NOMO-1 treated with DMSO at 0.1 percent for 48 hours (cell line): ENCODE data around the gene ITGA2B.

Experiments used
- DNase-seq: peaks from one replicate; lab custom pipeline; 2025; ENCODE audit not compliant: unreplicated experiment; lab: John Stamatoyannopoulos, UW

ITGA2B gene

DNA sequence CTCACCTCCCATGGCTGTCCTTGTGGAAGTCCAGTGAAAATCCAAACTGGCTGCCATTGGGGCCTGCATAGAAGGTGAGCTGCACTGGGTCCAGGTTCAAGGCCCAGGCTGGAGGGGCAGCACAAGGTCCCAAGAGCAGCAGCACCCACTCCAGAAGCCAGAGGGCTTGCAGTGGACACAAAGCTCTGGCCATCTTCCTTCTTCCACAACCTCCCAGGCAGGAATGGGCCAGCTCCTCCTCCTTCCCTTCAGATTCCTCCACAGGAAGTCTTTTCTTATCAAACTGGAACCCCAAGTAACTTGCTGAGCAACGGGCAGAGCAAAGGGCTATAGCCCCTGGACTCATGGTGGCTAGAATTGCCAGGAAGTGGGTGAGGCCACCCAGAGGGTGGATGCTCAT lies at the start of gene ITGA2B:
Gene ITGA2B, minus strand, starts transcription at position 369 of the 400 bp plus-strand sequence. Its CDS starts 176 bp downstream, at position 193.
- no peak for DNase-seq

DNA sequence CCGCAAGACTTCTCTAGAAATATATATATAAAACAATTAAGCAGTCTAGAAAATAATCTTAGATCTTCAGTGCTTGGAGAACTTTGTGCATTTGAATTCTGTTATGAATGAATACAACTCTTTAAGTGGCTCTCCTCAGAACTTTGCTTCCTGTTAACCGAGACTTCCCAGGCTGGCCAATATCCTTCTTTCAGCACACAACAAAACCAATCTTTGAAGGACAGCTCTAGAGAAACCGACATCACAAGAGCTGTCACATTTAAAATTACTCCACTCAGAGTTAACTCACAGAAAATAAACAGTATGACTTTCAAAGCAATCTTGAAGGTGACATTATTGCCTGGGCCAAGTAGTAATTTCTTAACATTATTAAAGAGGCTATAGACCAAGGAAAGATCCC lies 49.7 kb upstream of the ITGA2B start:
- DNase-seq, result no peak

DNA sequence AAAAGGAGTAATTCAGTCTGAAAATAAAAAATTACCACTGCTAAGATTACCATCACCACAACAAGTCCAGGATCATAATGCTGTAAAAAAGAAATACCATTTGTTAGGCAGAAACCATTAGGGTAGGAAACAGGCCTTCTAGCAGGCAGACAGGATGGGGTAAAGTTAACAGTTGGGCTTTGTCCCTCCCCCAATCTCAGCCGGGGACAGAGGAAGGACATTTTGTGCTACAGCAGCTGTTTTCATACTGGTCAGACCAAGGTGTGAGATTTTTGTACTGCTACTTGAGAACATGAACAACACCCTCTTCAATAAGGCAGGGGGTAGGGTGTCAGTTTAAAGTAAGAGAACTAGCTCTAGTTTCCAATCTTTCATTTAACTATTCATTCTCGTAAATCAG lies 49.2 kb upstream of the ITGA2B start:
- no peak for DNase-seq

DNA sequence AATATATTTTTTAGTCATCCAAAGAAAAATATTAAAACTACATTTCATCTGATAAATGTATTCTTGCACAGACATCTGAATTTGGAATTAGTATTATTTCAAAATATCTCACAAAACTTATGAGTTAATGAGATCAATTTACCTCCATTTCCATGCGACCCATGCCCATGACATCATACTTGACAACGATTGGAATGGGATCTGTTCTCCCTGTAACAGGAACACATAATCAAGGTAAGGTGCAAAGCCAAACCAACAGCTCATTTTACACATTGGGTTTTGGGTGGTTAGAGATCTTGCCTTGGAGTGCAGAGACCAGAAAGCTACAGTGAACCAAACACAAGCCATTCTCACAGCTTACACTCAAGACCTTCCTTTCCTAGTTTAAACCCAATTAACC lies 46.9 kb upstream of the ITGA2B start:
- no peak for DNase-seq

DNA sequence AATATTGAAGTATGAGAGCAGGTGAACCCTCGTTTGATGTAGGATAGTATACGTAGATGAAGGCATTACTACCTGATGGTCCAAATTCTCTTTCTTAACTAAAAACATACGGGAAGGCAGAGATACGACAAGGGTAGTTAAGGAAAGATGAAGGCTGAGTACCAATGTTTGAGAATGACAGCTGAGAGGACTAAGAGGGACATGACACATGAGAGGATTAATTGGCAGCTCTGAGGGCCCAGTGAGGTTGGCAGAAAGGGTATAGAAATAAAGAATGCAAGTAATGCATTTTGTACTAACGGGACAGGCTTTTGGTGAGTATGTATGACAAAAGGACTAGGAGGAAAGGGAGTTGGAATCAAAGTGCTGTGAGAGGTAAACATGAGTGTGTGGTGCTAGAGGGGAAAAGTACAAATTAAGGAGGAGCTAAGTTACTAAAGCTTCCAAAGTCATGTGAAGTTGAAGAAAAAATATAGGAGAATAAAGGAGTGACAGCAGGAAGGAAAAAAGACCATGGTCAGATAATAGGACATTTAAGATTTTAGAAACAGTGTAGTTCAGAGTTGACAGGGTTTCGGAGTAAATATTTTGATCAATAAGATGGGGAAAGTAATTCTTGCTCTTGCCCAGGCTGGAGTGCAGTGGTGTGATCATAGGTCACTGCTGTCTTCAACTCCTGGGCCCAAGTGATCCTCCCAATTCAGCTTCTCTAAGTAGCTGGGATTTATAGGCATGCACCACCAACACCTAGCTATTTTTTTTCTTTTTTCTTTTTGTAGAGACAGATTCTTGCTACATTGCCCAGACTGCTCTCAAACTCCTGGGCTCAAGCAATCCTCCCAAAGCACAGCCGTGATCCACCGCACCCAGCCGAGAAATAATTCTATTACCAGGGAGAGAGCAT lies 43.1 kb upstream of the ITGA2B start:
- no peak for DNase-seq

DNA sequence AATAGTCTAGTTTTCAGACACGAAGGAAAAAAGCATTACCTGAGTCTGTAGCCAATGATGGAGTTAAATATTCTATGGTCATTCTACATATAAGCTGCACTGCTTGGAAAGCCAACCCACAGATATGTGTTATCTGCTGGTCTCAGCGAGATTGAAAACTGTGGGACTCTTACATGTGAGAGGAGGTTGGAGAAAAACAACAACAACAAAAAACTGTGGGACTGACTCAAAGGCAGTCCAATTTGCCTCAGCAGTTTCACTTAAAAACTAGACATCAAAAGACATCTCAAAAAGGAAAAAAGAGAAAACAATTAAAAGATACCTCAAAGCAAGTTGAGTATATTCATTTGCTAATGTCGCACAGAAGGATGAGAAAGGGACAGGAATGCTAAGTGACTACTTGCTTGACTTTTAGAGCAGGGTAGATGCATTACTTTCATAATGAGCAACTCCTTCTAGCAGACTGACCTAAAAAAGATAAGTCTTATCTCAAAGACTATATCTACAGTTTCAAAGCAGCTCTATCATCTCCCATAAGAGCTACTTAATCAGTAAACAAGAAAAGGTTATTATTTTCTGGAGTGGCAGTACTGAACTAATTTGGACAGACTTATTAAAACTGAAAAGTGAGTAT lies 35.5 kb upstream of the ITGA2B start:
- DNase-seq, result no peak

DNA sequence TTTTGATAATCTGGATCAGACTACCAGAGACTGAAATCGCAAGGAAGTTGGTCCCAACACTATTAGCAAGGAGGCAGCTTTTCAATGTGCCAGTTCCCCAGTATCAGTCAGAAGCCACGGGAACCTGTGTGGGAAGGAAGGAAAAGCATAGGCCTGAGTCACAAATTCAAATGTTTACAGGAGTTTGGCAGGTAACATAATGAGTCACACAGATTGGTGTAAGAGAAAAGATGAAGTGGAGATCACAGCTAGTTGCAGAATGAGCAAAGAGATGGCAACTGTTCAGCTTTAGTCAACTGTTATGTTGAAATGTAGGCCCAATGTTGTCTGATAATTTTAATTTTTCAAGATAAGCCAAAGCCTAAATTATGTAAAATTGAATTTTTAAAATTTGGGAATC lies 28.1 kb upstream of the ITGA2B start:
- no peak for DNase-seq

DNA sequence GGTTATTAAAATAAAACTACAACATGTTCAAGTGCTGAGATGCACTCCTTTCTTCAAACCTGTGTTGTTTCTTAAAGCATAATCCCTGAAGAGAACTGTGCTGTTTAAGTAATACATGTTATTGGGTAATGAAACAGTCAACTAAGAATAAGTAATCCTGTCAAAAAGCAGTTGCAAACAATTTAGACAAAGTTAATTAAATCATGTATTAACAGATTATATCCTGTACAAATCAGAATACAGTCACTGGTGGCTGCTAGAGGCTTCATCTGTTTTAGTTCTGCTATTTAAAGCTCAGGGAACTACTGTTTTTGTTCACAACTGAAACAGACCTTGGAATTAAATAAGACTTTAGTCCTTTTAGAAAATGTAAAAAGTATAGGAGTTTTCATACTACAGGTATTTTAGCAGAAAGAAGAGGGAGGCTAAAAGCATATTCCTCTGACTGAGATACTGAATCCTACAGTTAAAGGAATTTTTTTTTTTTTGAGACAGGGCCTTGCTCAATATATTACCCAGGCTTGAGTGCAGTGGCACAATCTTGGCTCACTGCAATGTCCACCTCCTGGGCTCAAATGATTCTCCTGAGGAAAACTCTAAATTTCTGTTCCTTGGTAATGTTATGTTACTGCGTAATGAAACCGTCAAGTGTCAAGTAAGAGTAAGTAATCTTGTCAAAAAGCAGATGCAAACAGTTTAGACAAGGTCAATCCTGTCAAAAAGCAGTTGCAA lies 27.3 kb upstream of the ITGA2B start:
- DNase-seq, result no peak

DNA sequence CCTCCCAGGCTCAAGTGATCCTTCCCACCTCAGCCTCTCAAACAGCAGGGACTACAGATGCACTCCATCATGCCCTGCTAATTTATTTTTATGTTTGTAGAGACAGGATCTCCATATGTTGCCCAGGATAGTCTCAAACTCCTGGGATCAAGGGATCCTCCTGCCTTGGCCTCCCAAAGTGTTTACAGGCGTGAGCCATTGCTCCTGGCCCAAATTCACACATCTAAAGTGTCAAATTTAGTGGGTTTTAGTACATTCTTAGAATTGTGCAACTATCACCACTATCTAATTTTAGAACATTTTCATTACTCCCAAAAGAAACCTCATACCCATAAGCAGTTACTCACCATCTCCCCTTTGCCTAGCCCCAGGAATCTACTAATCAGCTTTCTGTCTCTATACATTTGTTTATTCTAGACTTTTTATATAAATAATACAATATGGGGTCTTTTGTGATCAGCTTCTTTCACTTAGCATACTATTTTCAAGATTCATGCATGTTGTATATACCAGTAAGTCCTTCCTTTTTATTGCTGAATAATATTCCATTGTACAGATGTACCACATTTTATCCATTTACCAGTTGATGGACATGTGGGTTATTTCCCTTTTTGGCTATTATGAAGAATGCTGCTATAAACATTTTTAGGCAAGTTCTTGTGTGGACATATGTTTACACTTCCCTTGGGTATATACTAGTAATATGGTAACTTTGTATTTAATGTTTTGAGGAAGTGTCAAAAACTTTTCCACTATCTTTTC lies 25.1 kb upstream of the ITGA2B start:
- no peak for DNase-seq

DNA sequence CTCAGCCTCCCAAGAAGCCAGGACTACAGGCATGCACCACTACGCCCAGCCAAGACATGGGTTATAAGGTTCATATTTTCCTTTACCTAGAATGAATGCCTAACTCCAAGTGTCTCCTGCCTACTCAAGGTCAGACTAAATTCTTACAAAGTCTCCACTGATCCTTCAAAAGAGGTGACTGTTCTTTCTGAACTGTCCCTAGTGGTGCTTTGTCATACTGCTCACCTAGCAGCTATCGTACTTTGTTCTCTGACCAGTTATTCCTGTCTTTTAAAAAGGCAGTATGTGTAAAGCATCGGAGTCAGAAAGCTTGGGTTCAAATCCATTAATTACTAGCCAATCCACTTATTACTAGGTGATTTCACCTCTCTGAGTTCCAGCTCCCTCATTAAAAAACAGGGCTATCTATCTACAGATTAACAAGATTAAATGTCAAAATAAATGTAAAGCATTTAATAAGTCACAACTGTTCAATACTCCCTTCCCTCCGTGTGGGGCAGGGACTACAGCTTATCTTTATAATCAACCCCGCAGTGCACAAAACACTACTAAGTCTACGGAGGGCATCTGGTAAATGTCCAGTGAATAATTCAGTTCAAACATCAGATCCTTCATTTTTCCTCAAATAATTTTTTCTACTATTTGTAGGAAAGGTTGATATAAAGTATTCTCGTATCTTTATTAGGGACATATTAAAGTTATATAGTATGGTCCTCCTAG lies 20.0 kb upstream of the ITGA2B start:
- no peak for DNase-seq

DNA sequence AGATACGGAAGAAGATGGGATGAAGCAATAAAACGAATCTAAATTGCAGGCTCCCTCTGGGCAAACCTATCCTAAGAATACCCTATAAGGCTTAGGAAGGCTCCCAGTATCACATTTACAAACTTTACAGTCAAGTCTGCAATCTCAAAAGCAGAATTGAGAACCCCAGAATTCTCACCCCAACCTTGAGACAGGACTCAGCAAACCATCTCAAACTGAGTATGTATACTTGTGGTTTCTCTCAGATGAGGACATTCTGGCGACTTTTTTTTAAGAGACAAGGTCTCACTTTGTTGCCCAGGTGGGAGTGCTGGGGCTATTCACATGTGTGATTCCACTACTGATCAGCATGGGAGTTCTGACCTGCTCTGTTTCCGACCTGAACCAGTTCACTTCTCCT lies 19.3 kb upstream of the ITGA2B start:
- no peak for DNase-seq

DNA sequence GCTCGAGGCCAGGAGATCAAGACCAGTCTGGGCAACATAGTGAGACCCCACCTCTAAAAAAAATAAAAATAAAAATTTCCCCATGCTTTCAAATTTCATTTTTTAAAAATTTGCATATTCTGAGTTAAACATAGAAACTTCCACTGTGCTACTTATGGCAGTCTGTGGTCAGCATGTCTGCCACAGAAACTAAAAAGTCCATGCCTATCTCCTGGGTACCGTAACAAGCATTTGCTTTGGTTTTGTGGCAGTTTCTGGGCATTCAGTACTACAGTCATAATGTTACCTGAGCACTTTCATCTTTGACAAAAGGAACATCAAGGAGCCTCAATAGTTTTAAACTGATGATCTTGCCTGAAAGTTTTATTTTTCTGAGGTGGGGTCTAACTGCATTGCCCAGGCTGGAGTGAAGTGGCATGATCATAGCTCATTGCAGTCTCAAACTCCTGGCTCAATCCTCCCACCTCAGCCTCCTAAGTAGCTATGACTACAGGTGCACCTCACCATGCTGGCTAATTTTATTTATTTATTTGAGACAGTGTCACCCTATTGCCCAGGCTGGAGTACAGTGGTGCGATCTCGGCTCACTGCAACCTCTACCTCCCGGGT lies 13.2 kb upstream of the ITGA2B start:
- no peak for DNase-seq

DNA sequence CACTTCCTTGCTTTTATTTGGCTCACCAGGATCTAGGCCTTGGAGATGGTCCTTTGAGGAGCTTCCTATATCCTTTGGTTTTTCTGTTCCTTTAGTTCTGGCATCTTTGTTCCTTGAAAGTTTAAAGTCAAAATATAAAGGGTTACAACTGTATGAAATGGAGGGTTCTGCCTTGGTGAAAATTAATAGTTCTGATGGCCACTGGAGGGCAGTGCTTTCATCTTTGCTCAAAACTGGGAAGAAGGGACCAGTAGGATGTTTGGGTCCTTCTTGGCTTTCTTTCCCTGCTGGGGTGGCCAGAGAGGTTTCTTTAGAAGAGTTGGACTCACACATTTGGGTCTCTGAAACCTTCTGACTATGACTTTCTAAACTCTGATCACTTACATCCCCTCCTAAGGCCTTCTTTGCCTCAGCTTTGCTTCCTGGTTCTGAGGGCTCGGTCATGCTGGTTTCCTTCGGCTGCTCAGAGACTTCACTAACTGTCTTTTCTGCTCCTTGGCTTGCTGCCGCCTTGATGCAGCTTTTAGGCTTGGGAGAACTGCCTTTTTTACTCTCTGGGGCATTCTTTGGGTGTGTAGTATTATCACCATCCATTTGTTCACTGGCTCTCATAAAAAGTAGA lies 10.9 kb upstream of the ITGA2B start:
- DNase-seq, result no peak

DNA sequence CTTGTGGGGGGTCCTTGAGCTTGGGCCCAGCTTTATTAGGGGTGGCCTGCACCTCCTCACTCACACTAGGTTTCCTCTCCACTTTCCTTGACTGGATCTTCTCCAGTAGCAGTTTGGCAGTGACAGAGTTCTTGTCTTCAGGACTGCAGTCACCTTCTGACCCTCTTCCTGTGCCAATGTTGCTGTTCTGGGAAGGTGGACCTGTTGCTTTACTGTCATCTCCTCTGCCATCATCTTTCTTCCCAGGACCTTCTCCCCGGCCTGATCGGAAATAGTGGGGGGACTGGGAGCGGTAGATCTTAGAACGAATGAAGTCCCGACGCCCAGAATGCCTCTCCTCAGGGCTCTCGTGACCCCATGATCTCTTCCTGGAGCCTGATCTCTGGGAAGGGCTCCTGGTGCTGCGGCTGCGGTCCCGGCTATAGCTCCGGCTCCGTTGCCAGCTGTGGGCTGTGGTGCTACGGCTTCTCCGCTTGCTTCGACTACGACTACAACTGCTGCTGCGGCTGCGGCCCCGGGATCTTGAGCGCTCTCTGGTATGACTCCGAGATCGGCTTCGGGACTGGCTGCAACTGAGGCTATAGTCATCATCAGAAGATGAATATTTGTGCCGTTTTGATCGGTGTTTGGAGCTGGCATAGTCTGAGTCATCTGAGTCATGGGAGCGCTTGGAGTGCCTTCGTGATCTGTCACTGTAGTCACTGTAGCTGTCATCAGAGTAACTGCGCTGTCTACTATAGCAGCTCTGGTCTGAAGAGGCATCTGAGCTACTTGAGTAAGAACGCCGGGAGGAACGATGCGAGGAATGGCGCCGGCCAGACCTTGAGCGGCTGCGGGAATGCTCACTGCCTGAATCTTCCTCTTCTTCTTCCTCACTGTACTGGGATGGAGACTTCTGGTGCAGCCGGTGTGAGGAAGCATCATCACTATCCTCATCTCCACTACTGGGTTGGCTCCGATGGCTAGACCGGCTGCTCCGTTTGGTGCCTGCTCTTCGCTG lies 9.5 kb upstream of the ITGA2B start:
- no peak for DNase-seq

DNA sequence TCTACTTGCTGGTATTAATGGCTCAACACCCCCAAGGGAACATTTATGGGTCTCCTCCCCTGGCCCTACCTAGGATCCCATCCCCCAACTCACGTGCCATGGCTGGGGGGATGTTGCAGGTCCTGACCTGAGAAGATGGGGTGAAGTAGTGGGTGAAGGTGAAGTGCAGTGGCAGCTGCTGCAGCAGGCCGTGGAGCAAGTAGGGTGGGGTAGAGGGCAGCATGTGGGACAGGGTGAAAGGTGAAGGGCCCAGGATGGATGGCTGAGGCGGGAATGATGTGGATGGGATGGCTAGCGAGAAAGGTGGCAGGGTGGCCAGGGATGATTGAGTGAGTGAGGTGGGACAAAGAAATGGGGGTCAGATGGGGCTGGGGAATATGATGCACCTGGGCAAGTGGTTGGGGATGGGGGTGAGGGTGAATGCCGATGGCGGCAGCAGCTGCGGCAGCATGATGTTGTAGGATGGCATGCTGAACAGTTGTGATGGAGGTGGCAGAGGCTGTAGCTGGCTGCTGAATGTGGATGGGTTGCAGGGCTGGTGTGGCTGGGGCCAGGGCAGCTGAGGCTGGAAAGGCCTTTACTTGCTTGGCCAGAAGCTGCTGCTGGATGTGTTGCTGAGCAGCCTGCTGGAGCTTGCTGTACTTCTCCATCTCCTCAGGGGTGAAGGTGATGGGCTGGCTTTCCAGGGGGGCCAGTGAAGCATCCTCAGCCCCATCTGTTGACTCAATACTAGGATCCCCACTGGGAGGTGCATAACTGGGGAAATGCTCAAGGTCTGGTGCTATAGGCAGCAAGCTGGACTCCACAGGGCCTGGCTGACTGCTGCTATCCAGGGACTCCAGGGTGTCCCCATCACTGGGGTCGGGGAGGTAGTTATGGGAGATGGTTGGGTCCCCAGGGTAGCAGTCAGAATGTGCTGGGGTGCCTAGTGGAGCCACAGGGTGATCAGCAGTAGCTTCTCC lies 8.3 kb upstream of the ITGA2B start:
- DNase-seq, result no peak

DNA sequence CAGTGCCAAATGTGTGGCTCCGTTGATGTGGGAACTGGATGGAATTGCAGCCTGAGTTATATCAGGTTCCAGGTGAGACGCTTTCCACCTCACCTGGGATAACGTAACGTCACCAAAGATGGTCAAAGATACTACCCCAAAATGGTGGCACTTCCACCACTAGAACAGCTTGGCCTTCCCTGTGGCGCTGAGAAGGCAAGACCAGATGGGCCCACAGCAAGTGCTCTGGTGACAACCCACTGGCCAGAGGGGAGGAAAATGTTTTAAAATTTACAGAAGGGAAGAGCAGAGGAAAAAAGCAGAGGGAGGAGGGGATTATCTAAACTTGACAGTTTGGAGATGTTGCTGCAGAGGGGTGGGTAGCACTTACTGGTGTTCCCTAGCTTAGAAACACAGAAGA lies 7.5 kb upstream of the ITGA2B start:
- no peak for DNase-seq

DNA sequence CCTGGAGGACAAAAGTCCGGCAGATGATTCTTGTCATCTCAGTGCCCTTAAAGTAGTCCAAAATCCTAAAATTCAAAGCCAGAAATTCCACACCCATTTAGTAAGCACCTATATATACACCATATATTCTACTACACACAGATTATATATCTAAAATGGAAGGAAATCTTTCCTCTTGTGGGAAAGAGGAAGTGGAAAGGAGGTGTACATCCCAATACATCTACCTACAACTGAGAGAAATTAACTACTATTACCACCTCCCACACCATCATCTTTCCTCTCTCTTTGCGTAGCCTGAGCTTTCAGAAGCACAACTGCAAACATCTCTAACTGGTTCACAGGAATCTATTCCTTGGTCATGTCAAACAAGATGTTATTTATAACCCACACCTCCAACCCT lies 5.4 kb upstream of the ITGA2B start:
- DNase-seq, result no peak
